D721Med (cell line): ENCODE measurements around the gene CCDC112.

ENCODE experiments used
- DNase-seq: peaks from one replicate; pipeline ENCODE4 v3.0.0; 2011; ENCODE audit warnings: low spot score; ENCODE audit not compliant: insufficient read length
- FAIRE-seq: peaks from 2 replicates; lab custom pipeline; 2011; peaks lifted over from hg19 to GRCh38; lab: Jason Lieb, UNC
- TF ChIP-seq, protein P1 (sequence below): IDR thresholded peaks from 2 replicates; pipeline ENCODE4 v1.5.1; 2012; ENCODE audit warnings: mild to moderate bottlenecking, control low read depth; ENCODE audit not compliant: insufficient read depth; ENCODE audit errors: missing control alignments

CCDC112 gene, protein sequence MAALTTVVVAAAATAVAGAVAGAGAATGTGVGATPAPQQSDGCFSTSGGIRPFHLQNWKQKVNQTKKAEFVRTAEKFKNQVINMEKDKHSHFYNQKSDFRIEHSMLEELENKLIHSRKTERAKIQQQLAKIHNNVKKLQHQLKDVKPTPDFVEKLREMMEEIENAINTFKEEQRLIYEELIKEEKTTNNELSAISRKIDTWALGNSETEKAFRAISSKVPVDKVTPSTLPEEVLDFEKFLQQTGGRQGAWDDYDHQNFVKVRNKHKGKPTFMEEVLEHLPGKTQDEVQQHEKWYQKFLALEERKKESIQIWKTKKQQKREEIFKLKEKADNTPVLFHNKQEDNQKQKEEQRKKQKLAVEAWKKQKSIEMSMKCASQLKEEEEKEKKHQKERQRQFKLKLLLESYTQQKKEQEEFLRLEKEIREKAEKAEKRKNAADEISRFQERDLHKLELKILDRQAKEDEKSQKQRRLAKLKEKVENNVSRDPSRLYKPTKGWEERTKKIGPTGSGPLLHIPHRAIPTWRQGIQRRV

DNA sequence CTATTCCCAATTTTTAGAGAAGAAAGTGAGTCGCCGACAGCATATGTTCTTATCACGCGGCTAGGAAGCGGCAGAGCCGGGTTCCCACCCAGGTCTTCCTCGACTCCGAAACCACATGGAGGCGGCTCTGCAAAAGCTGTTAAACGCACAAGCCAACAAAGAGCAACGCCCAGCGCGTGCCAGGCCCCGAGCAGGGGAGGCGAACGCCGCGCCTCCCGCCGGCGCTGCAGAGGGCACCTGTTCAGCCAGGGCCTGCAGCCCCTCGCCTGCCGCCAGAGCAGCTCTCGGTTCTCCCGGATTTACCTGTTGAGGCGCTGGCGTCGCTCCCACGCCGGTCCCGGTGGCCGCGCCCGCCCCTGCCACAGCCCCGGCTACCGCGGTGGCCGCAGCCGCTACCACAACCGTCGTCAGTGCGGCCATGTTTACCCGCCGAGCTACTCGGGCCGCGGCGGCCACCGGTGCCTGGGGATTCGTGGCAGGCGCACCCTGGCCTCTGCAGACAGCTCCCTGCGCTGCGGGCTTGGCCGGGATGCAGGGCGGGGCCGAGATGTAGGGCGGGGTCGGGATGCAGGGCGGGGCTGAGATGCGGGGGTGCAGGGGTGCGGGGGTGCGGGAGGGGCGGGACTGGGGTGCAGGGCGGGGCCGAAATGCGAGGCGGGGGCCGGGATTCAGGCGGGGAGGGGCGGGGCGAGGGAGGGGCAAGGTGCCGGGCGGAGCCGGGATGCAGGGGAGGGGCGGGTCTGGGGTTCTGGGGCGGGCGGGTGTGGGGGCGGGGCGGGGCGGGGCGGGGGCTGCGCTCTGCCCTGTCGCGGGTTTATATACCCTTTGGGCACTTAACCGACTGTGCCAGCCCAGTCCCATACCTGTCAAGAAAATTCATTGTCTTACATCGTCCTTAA is at the start of gene CCDC112:
TSS of gene CCDC112 (minus strand) at position 531 of the 899 bp plus-strand sequence. CDS start at position 420, 111 bp downstream.
- DNase-seq (peak; percentile 77), FAIRE-seq (no peak)
- TF ChIP-seq, protein P1, sequence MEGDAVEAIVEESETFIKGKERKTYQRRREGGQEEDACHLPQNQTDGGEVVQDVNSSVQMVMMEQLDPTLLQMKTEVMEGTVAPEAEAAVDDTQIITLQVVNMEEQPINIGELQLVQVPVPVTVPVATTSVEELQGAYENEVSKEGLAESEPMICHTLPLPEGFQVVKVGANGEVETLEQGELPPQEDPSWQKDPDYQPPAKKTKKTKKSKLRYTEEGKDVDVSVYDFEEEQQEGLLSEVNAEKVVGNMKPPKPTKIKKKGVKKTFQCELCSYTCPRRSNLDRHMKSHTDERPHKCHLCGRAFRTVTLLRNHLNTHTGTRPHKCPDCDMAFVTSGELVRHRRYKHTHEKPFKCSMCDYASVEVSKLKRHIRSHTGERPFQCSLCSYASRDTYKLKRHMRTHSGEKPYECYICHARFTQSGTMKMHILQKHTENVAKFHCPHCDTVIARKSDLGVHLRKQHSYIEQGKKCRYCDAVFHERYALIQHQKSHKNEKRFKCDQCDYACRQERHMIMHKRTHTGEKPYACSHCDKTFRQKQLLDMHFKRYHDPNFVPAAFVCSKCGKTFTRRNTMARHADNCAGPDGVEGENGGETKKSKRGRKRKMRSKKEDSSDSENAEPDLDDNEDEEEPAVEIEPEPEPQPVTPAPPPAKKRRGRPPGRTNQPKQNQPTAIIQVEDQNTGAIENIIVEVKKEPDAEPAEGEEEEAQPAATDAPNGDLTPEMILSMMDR: no peak

DNA sequence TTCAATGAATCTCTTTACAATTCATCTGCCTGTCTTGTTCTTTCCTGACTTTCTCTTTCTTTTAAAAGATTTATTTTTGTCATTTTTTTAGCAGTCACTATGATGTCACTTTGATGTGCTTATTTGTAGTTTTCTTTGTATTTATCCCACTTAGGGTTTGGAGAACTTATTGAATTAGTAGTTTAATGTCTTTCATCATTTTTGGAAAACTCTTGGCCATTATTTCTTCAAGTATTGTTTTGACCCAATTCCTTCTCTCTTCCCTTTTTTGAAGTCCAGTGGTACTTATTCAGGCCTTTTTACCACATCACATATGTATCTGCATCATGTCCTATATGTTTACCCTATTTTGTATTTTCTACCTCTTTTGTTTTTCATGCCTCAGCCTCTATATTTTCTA is 48.9 kb upstream of the CCDC112 start:
- FAIRE-seq: no peak
- DNase-seq: no peak
- TF ChIP-seq, protein P1: no peak

DNA sequence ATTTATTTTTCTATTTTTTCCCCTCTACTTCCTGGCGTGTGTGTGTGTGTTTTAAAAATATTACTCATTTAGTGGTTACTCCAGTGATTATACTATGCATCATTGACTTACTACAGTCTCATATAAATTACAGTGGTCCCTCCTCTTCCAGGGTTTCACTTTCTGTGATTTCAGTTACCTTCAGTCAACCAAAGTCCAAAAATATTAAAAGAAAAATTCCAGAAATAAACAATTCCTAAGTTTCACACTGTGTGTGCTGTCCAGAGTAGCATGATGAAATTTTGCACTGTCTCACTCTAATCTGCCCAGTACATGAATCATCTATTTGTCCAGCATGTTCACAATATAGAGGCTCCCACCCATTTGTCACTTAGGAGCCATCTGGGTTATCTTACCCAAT is 47.4 kb upstream of the CCDC112 start:
- TF ChIP-seq, protein P1: no peak
- DNase-seq (no peak), FAIRE-seq (no peak)

DNA sequence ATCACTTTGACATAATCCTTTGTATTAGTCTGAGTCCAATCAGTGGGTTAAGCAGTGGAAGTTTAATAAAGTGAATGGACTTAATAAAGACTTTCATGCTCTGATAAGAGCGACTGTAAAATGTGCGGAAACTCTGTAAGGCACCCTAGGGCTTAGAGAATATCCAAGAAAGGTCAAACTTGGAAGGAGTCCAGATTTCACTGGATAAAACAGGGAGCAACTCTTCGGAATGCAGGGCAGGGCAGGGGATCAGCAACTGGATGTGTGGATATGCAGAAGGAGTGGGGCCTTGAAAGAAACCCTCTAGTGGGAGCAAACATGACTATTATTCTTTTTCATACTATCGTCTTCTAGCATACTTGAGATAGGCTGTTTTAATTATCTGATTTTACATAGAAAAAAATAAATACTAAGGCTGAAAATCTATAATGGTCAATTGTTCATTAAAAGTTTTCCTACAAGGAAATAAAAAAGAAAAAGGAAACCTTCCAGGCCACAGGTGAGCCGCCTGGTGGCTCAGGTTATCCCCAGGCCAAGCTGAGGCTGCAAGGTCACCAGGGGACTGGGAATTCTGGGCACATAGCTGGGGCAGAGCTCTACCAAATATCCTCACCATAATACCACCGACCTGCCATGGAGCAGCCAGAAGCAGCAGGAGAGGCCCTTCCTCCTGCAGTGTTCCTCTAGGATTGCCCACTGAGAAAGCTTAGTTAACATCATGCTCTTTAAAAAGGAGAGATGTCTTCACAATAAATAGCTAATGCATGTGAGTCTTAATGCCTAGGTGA is 46.3 kb upstream of the CCDC112 start:
- FAIRE-seq (no peak), DNase-seq (no peak)
- TF ChIP-seq, protein P1: no peak

DNA sequence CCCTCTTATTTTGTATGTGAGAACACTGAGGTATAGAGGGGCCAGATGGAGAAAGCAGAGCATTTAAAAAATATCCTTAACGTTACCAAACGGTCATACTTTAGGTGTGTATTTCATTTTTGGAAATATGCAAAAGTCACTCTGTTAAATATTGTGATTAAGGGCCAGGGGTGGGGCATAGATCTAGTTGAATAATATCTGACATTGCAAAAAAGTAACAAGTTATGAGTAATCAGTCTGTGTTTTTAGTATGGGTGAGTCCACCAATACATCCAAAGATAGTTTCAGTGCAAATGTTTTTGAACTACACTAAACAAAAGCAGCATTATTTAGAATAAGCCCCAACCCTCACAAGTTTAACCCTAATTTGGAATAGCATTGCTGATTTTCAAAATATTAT is 45.3 kb upstream of the CCDC112 start:
- TF ChIP-seq, protein P1: no peak
- DNase-seq: no peak
- no peak for FAIRE-seq

DNA sequence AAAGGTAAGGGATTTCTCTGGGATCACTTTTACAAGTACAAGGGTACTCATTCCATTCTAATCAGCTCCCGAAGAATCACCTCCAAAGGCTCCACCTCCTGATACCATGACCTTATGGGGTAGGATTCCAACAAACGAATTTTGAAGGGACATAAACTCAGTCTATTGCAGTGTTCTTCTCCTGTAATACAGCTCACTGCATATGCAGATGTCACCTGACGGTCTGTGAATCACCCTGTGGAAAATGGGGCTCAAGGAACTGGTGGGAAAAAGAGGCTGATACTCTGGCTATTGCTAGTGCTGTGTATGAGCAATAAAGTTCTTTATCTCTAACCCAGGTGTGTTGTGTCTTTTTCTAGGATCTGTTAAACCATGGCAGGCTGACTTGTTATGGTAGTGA is 42.4 kb upstream of the CCDC112 start:
- TF ChIP-seq, protein P1: no peak
- FAIRE-seq: no peak

More for the DNA sequence above, 42.4 kb upstream of the CCDC112 start:
- DNase-seq: no peak
